Mucosa of rectum (tissue), 2 donors: ENCODE results near the gene GABRR2.

Experiments
- H3K27ac ChIP-seq, 2 donors: one replicate each; pipeline ENCODE4 v1.7.0; 2013; ENCODE audit warnings: inconsistent platforms in 2 of 2, low read depth in 2 of 2, low read length in 2 of 2
- H3K27me3 ChIP-seq, 2 donors: one replicate each; pipeline ENCODE4 v1.7.0; 2013; ENCODE audit warnings: low read length in 2 of 2; ENCODE audit not compliant: control insufficient read depth in 2 of 2, insufficient read depth in 2 of 2
- H3K36me3 ChIP-seq, 2 donors: one replicate each; pipeline ENCODE4 v1.7.0; 2013; ENCODE audit warnings: low read length in 2 of 2; ENCODE audit not compliant: control insufficient read depth in 2 of 2, insufficient read depth in 2 of 2
- H3K4me1 ChIP-seq, 2 donors: one replicate each; pipeline ENCODE4 v1.7.0; 2013; ENCODE audit warnings: low read length in 2 of 2, mild to moderate bottlenecking in 1 of 2; ENCODE audit not compliant: control insufficient read depth in 2 of 2, insufficient read depth in 2 of 2
- H3K4me3 ChIP-seq, 2 donors: one replicate each; pipeline ENCODE4 v1.7.0; 2013; ENCODE audit warnings: low read length in 2 of 2
- H3K9ac ChIP-seq, 2 donors: one replicate each; pipeline ENCODE4 v1.7.0; 2013; ENCODE audit warnings: low read length in 2 of 2, low read depth in 1 of 2, mild to moderate bottlenecking in 1 of 2
- H3K9me3 ChIP-seq, 2 donors: one replicate each; pipeline ENCODE4 v1.7.0; 2013; ENCODE audit warnings: low read length in 2 of 2; ENCODE audit not compliant: control insufficient read depth in 2 of 2
- donor health status: healthy.
- donor health status: Normal muscosa, but diverticular disease.

Gene GABRR2

GRCh38 chr6:89353118-89353556 is 38.0 kb upstream of the GABRR2 start:
- H3K27ac ChIP-seq = peak overlapping the region; percentile 99
- H3K27me3 ChIP-seq = no peaks in the 10 kb centered on the region
- peak overlapping the region; percentile 97 to 99 for H3K4me3 ChIP-seq
- H3K36me3 ChIP-seq = no peaks in the 10 kb centered on the region
- peaks cover 17 to 18% of the 10 kb centered on the region in 2 donors for H3K4me1 ChIP-seq
- H3K9me3 ChIP-seq = no peaks in the 10 kb centered on the region
- H3K9ac ChIP-seq = peak overlapping the region; percentile 96 to 98

- H3K9me3 ChIP-seq = no peaks in the 10 kb centered on the region
- no peaks in the 10 kb centered on the region for H3K27me3 ChIP-seq
- H3K4me1 ChIP-seq = peaks cover 17 to 18% of the 10 kb centered on the region in 2 donors
- peak within 1 kb of the TSS; percentile 97 to 99 for H3K4me3 ChIP-seq
- no peaks in the 10 kb centered on the region for H3K36me3 ChIP-seq
- H3K9ac ChIP-seq = peak within 1 kb of the TSS; percentile 96 to 98
- H3K27ac ChIP-seq = peak within 1 kb of the TSS; percentile 99
Observed at GRCh38 chr6:89352278-89353117, 37.4 kb upstream of the GABRR2 start, which contains the start of gene UBE2J1. Gene UBE2J1, minus strand, starts transcription at chr6:89352722. Its CDS starts 153 bp downstream, at chr6:89352569.

GRCh38 chr6:89351671-89352277 is 36.7 kb upstream of the GABRR2 start:
- H3K9me3 ChIP-seq = no peaks in the 10 kb centered on the region
- peak overlapping the region; percentile 97 to 99 for H3K4me3 ChIP-seq
- H3K27ac ChIP-seq = peak overlapping the region; percentile 99
- peaks cover 17 to 18% of the 10 kb centered on the region in 2 donors for H3K4me1 ChIP-seq
- H3K36me3 ChIP-seq = no peaks in the 10 kb centered on the region
- peak overlapping the region; percentile 96 to 98 for H3K9ac ChIP-seq
- H3K27me3 ChIP-seq = no peaks in the 10 kb centered on the region

DNA sequence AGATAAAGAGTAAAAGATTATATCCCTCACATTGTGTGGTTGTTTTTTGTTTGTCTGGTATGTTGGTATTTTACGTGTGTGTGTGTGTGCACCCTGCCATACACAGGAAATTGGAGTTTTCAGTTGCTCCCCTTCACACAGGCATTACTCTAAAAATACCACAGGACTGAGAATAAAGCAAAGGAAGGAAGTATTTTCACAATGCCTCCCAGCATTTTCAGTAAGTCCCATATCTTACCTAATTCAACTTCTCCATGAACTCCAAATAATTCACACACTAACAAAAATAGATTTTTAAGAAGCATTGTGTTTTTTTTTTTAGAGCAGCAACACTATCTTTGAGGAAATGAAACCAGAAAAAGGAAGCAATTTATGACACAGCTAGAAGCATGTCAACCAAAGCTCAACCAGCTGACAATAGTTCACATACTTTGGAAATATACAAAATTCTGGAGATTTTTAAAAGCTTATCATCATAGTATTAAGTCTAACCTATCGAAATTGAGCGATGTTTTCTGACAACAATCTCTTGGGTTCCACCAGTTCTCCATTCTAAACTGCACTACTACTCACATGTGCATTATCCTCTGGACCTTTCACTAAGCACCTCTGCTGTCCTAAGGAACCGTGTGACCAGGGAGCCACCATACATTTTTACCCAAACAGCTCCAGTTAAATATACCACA is 35.3 kb upstream of the GABRR2 start:
- Histone ChIP-seq H3K27ac (peak overlapping the region; percentile 62 to 99), H3K27me3 (no peaks in the 10 kb centered on the region), H3K9me3 (no peaks in the 10 kb centered on the region), H3K4me3 (peak overlapping the region; percentile 97 to 99), H3K9ac (peak overlapping the region; percentile 57 to 98), H3K36me3 (no peaks in the 10 kb centered on the region), H3K4me1 (peaks cover 17 to 18% of the 10 kb centered on the region in 2 donors)

GRCh38 chr6:89348372-89348771 is 33.3 kb upstream of the GABRR2 start:
- H3K4me1 ChIP-seq = peaks cover 14 to 18% of the 10 kb centered on the region in 2 donors
- no peak overlapping the region for H3K9ac ChIP-seq
- peak overlapping the region in 1 of 2 donors; percentile 23 for H3K4me3 ChIP-seq
- no peaks in the 10 kb centered on the region for H3K27me3 ChIP-seq
- H3K27ac ChIP-seq = no peak overlapping the region
- no peaks in the 10 kb centered on the region for H3K36me3 ChIP-seq
- no peaks in the 10 kb centered on the region for H3K9me3 ChIP-seq

DNA sequence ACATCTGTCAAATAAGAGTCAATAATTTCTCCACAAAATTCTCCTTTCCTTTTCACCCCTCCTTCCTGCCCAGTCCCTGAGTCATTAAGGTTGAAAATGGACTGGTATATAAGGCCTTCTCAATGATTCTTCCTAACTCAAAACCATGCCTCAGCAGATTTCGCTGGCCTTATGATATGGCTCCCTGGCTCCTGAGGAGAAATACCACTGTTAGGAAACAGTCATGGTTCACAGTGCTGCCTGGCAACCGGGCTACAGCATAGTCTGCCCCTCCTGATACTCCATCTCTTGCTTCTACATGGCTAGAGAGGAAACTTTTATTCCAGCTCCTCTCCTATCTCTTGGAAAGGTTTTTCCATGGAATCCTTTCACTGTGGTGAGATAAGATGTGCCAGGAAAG is 32.7 kb upstream of the GABRR2 start:
- no peaks in the 10 kb centered on the region for H3K9me3 ChIP-seq
- H3K4me1 ChIP-seq = peaks cover 11 to 18% of the 10 kb centered on the region in 2 donors
- peak overlapping the region in 1 of 2 donors; percentile 23 for H3K4me3 ChIP-seq
- no peak overlapping the region for H3K27ac ChIP-seq
- H3K9ac ChIP-seq = no peak overlapping the region
- H3K36me3 ChIP-seq = no peaks in the 10 kb centered on the region
- no peaks in the 10 kb centered on the region for H3K27me3 ChIP-seq

DNA sequence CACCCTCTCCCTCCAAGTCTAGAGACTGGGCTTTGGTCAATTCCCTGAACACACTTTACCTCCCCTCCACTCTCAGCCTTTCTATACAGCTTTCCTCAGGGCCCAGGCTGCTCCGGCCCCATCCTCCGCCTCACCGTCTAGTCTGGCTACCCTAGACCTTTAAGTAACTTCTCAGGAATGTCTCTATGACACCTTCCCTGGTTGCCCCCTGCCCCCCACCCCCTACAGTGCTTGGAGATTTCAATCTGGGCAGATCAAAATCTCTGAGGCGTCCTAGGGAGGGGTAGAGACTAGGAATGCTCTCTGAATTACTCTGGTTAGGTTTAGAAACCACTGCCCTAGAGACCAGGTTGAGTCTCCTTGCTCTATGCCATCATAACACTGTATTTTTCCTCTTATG is 31.3 kb upstream of the GABRR2 start:
- no peaks in the 10 kb centered on the region for H3K27me3 ChIP-seq
- no peak overlapping the region for H3K9ac ChIP-seq
- no peak overlapping the region for H3K27ac ChIP-seq
- H3K9me3 ChIP-seq = no peaks in the 10 kb centered on the region
- H3K4me1 ChIP-seq = peaks cover 11 to 16% of the 10 kb centered on the region in 2 donors
- H3K4me3 ChIP-seq = no peak overlapping the region
- H3K36me3 ChIP-seq = peaks cover 5 to 9% of the 10 kb centered on the region in 2 donors

GRCh38 chr6:89339565-89339964 is 24.5 kb upstream of the GABRR2 start:
- H3K36me3 ChIP-seq = peaks cover 41 to 46% of the 10 kb centered on the region in 2 donors
- H3K4me1 ChIP-seq = no peaks in the 10 kb centered on the region
- no peak overlapping the region for H3K9ac ChIP-seq
- no peaks in the 10 kb centered on the region for H3K9me3 ChIP-seq
- no peak overlapping the region for H3K4me3 ChIP-seq
- H3K27me3 ChIP-seq = no peaks in the 10 kb centered on the region
- no peak overlapping the region for H3K27ac ChIP-seq

DNA sequence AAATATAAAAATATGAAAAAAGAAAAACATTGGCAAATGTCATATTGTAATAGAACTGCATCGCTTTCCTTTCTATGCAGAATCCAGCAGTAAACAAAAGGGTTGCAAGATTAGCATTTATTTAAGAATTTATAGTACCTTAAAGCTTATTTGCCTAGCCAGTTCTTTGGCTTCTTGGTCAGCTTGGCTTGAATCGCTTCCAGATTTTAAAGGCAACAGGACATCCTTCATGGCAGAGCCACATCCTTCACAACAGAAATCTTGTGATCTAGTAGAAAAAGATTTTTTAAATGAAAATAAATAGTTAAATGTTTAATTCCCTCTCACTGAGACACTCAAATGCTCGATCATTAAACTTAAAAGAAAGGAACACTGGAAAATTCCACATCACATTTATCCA is 20.1 kb upstream of the GABRR2 start:
- Histone ChIP-seq H3K4me1 (no peaks in the 10 kb centered on the region), H3K4me3 (no peak overlapping the region), H3K9me3 (no peaks in the 10 kb centered on the region), H3K36me3 (peaks cover 36 to 55% of the 10 kb centered on the region in 2 donors), H3K27ac (no peak overlapping the region), H3K9ac (no peak overlapping the region), H3K27me3 (no peaks in the 10 kb centered on the region)

DNA sequence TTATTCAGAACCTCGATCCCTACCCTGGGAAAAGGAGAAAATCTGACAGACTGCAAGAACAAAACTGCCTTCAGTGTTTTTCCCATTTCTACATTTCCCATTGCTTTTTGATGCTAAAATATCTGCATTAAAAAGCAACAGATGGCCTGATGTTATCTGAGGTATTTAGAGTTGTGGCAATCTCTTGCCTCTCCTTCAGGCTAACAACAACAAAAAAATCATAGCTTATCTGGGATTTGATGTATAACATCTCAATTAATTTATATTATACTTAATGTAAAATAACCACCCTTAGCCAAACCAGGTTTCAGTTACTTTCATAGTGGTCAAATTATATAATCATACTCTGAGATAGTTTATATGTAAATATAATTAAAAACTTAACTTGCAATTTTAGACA is 15.8 kb upstream of the GABRR2 start:
- no peak overlapping the region for H3K9ac ChIP-seq
- no peak overlapping the region for H3K4me3 ChIP-seq
- no peaks in the 10 kb centered on the region for H3K4me1 ChIP-seq
- no peaks in the 10 kb centered on the region for H3K9me3 ChIP-seq
- H3K27me3 ChIP-seq = no peaks in the 10 kb centered on the region
- H3K27ac ChIP-seq = no peak overlapping the region
- peaks cover 42 to 62% of the 10 kb centered on the region in 2 donors for H3K36me3 ChIP-seq
